GM18870 (cell line): ENCODE measurements around the gene ECI1.
"Not testable (repeated sequence)": the region's sequence is repeated elsewhere in the genome, so short reads cannot be mapped to it uniquely, and the experiment has no call there.

Experiments
- ATAC-seq: cut with Tn5 transposase; IDR thresholded peaks from one replicate; pipeline ENCODE4 v1.9.1; 2021; ENCODE audit warnings: moderate library complexity; ENCODE audit not compliant: unreplicated experiment

ECI1 gene

GRCh38 chr16:2280981-2281542, 29.7 kb upstream of the ECI1 start:
- no peak for ATAC-seq

GRCh38 chr16:2280461-2280860, 29.1 kb upstream of the ECI1 start:
- ATAC-seq = no peak

- ATAC-seq = no peak
Observed at GRCh38 chr16:2278956-2279800, 27.8 kb upstream of the ECI1 start.

- ATAC-seq = no peak
Observed at GRCh38 chr16:2278272-2278608, 26.9 kb upstream of the ECI1 start.

- ATAC-seq = no peak
Observed at GRCh38 chr16:2277466-2278271, 26.3 kb upstream of the ECI1 start.

GRCh38 chr16:2276368-2277195, 25.2 kb upstream of the ECI1 start:
- ATAC-seq = no peak

GRCh38 chr16:2275476-2276367, 24.3 kb upstream of the ECI1 start:
- ATAC-seq = no peak

GRCh38 chr16:2273931-2274330, 22.5 kb upstream of the ECI1 start:
- no peak for ATAC-seq

GRCh38 chr16:2273484-2273883, 22.1 kb upstream of the ECI1 start:
- ATAC-seq = no peak

GRCh38 chr16:2271848-2272461, 20.6 kb upstream of the ECI1 start:
- no peak for ATAC-seq

- no peak for ATAC-seq
Observed at GRCh38 chr16:2270588-2271470, 19.4 kb upstream of the ECI1 start.

- ATAC-seq = no peak
Observed at GRCh38 chr16:2270070-2270462, 18.7 kb upstream of the ECI1 start.

GRCh38 chr16:2267913-2268666, 16.7 kb upstream of the ECI1 start, which contains the start of gene RNPS1:
RNPS1 (minus strand) TSS chr16:2268126; CDS start chr16:2264643, 3,483 bp downstream.
- ATAC-seq = peak; percentile 66

GRCh38 chr16:2267505-2267912, 16.1 kb upstream of the ECI1 start:
- ATAC-seq = peak; percentile 26

- not testable (repeated sequence) for ATAC-seq
Observed at GRCh38 chr16:2266887-2267286, 15.5 kb upstream of the ECI1 start.

GRCh38 chr16:2263026-2263425, 11.6 kb upstream of the ECI1 start:
- ATAC-seq = not testable (repeated sequence)

GRCh38 chr16:2260250-2260649, 8.9 kb upstream of the ECI1 start:
- no peak for ATAC-seq

- ATAC-seq = not testable (repeated sequence)
Observed at GRCh38 chr16:2258530-2258929, 7.1 kb upstream of the ECI1 start.
